ENCODE results near the gene NIPBL.

DNA sequence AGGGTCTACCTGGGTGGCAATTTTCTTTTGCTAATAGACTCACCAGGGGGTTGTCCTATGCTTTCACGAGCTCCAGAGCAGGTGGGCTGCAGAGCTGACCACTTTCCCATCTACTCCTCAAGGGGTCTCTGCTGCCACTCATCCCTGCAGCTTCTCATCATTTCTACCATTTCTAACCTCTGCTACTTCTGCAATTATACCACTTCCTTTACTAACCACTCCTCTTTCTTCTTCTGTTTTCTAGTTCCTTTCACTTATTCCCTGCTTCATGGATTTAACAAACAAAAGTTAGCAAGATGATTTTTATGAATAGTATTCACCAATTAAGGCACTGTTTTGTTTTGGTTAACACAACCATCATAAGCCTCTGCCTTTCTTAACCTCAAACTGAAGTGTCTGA, 34.5 kb upstream of the NIPBL start:
- TF ChIP-seq CBX5 (CRISPR knock-in tag; IDR thresholded peaks at IDR 0.05; ENCODE audit: borderline replicate concordance), result no peak
- TF ChIP-seq, protein P1, sequence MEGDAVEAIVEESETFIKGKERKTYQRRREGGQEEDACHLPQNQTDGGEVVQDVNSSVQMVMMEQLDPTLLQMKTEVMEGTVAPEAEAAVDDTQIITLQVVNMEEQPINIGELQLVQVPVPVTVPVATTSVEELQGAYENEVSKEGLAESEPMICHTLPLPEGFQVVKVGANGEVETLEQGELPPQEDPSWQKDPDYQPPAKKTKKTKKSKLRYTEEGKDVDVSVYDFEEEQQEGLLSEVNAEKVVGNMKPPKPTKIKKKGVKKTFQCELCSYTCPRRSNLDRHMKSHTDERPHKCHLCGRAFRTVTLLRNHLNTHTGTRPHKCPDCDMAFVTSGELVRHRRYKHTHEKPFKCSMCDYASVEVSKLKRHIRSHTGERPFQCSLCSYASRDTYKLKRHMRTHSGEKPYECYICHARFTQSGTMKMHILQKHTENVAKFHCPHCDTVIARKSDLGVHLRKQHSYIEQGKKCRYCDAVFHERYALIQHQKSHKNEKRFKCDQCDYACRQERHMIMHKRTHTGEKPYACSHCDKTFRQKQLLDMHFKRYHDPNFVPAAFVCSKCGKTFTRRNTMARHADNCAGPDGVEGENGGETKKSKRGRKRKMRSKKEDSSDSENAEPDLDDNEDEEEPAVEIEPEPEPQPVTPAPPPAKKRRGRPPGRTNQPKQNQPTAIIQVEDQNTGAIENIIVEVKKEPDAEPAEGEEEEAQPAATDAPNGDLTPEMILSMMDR (CRISPR knock-in tag; IDR thresholded peaks at IDR 0.05), result no peak
- no peak for TF ChIP-seq POLR2G (IDR thresholded peaks at IDR 0.05; ENCODE audit: low read depth, low read length)
- no peak for TF ChIP-seq ZFP37 (CRISPR knock-in tag; IDR thresholded peaks at IDR 0.05; ENCODE audit: borderline replicate concordance)
- TF ChIP-seq HIVEP1 (CRISPR knock-in tag; IDR thresholded peaks at IDR 0.05), result no peak
- TF ChIP-seq, protein P2, sequence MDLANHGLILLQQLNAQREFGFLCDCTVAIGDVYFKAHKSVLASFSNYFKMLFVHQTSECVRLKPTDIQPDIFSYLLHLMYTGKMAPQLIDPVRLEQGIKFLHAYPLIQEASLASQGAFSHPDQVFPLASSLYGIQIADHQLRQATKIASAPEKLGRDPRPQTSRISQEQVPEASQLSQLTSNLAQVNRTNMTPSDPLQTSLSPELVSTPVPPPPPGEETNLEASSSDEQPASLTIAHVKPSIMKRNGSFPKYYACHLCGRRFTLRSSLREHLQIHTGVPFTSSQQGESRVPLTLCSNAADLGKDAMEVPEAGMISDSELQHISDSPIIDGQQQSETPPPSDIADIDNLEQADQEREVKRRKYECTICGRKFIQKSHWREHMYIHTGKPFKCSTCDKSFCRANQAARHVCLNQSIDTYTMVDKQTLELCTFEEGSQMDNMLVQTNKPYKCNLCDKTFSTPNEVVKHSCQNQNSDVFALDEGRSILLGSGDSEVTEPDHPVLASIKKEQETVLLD (CRISPR knock-in tag; IDR thresholded peaks at IDR 0.05; ENCODE audit: low read depth), result no peak
- TF ChIP-seq MAZ (IDR thresholded peaks at IDR 0.05; ENCODE audit: borderline replicate concordance, low read depth, low read length), result no peak
- TF ChIP-seq MAZ (CRISPR knock-in tag; IDR thresholded peaks at IDR 0.05; ENCODE audit: low read depth), result no peak
- TF ChIP-seq TEAD2 (CRISPR knock-in tag; IDR thresholded peaks at IDR 0.05), result no peak
- no peak for TF ChIP-seq POLR2AphosphoS5 (IDR thresholded peaks at IDR 0.05; ENCODE audit: low read depth, low read length)

Measured in HepG2 (cell line).